ENCODE data around the gene FBXL16.
"Not testable (repeated sequence)": the region's sequence is repeated elsewhere in the genome, so short reads cannot be mapped to it uniquely, and the experiment has no call there.

FBXL16 gene

GRCh38 chr16:695355-696089 lies 10.1 kb downstream of the FBXL16 start:
- H3K4me3 ChIP-seq (ENCODE audit: low read depth, low read length), result no peak overlapping the region
- no peak for DNase-seq (ENCODE audit: low read depth)
- TF ChIP-seq, protein P1, sequence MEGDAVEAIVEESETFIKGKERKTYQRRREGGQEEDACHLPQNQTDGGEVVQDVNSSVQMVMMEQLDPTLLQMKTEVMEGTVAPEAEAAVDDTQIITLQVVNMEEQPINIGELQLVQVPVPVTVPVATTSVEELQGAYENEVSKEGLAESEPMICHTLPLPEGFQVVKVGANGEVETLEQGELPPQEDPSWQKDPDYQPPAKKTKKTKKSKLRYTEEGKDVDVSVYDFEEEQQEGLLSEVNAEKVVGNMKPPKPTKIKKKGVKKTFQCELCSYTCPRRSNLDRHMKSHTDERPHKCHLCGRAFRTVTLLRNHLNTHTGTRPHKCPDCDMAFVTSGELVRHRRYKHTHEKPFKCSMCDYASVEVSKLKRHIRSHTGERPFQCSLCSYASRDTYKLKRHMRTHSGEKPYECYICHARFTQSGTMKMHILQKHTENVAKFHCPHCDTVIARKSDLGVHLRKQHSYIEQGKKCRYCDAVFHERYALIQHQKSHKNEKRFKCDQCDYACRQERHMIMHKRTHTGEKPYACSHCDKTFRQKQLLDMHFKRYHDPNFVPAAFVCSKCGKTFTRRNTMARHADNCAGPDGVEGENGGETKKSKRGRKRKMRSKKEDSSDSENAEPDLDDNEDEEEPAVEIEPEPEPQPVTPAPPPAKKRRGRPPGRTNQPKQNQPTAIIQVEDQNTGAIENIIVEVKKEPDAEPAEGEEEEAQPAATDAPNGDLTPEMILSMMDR (IDR thresholded peaks at IDR 0.05; ENCODE audit: low read depth, low read length, missing control alignments), result no peak
- in situ Hi-C loops (cut with HindIII; ENCODE audit: low sequenced_read_pairs), result no loop called here

GRCh38 chr16:694863-695354 lies 10.7 kb downstream of the FBXL16 start:
- in situ Hi-C loops (cut with HindIII; ENCODE audit: low sequenced_read_pairs), result no loop called here
- H3K4me3 ChIP-seq (ENCODE audit: low read depth, low read length), result no peak overlapping the region
- TF ChIP-seq, protein P1 (IDR thresholded peaks at IDR 0.05; ENCODE audit: low read depth, low read length, missing control alignments), result no peak
- DNase-seq (ENCODE audit: low read depth), result no peak

DNA sequence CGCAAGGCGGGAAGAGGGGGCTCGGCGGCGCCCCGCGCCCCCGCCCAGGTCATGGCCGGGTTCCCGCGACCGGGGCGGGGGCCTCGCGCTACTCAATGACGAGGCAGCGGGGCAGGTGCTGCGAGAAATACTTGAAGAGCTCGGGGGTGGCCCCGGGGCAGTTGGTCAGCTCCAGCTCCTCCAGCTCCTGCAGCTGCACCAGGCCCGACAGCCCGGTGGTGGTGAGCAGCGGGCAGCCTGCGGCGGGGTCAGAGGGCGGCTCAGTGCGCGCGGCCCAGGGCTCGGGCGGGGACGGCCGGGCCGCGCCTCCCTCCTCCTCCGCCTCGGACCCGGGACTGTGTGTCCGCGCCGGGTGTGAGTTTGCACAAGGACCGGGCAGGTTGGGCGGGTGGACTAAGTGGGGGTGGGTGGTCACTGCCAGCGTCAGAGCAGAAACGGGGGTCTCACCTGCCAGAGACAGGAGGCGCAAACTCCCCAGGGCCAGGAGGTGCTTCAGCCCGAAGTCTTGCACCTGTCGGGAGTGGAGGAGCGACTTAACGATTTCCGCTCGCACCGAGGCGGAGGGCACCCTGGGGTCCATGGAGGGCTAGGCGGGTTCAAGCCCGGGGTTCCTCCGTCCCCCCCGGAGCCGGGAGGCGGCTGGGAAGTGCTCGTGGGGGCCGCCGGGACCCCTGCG lies 11.3 kb downstream of the FBXL16 start:
- DNase-seq (ENCODE audit: low read depth), result no peak
- TF ChIP-seq, protein P1 (IDR thresholded peaks at IDR 0.05; ENCODE audit: low read depth, low read length, missing control alignments), result no peak
- in situ Hi-C loops (cut with HindIII; ENCODE audit: low sequenced_read_pairs), result no loop called here
- no peak overlapping the region for H3K4me3 ChIP-seq (ENCODE audit: low read depth, low read length)

DNA sequence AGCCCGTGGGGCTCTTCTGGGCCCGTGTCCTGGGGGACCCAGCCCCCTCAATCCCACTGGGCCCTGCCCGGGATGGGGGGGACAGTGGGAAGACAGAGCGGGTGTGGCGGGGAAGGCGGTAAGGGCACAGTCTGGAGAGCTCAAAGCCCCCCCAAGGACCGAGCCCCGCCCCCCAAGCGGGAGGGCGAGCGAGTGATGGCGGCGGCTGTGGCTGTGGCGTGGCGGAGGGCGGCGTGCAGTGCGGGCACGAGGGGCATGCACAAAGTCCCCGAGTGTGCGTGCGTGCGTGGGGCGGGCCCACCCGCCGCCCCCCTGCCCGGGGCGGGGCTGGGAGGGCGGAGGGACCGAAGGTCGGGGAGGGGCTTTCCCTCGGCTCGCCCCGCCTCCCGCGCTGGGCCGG lies 11.8 kb downstream of the FBXL16 start:
- no peak for DNase-seq (ENCODE audit: low read depth)
- no peak overlapping the region for H3K4me3 ChIP-seq (ENCODE audit: low read depth, low read length)
- in situ Hi-C loops (cut with HindIII; ENCODE audit: low sequenced_read_pairs), result no loop called here
- TF ChIP-seq, protein P1 (IDR thresholded peaks at IDR 0.05; ENCODE audit: low read depth, low read length, missing control alignments), result no peak

- in situ Hi-C loops (cut with HindIII; ENCODE audit: low sequenced_read_pairs), result no loop called here
- DNase-seq (ENCODE audit: low read depth), result no peak
- TF ChIP-seq, protein P1 (IDR thresholded peaks at IDR 0.05; ENCODE audit: low read depth, low read length, missing control alignments), result no peak
- no peak overlapping the region for H3K4me3 ChIP-seq (ENCODE audit: low read depth, low read length)
Measured at GRCh38 chr16:693364-693763, 12.2 kb downstream of the FBXL16 start.

- no peak overlapping the region for H3K4me3 ChIP-seq (ENCODE audit: low read depth, low read length)
- in situ Hi-C loops (cut with HindIII; ENCODE audit: low sequenced_read_pairs), result no loop called here
- TF ChIP-seq, protein P1 (IDR thresholded peaks at IDR 0.05; ENCODE audit: low read depth, low read length, missing control alignments), result no peak
- no peak for DNase-seq (ENCODE audit: low read depth)
Measured at GRCh38 chr16:692356-693108, 13.1 kb downstream of the FBXL16 start.

- in situ Hi-C loops (cut with HindIII; ENCODE audit: low sequenced_read_pairs); H3K4me3 ChIP-seq (ENCODE audit: low read depth, low read length); DNase-seq (ENCODE audit: low read depth): not testable (repeated sequence)
Measured at GRCh38 chr16:691242-691641, 14.4 kb downstream of the FBXL16 start.

Measured in astrocyte of the cerebellum (primary cell).